HG02610 (cell line): ENCODE measurements around the gene PIAS1.

Source experiments
- ATAC-seq: cut with Tn5 transposase; IDR thresholded peaks from one replicate; pipeline ENCODE4 v1.9.1; 2021; ENCODE audit warnings: mild to moderate bottlenecking, moderate library complexity; ENCODE audit not compliant: unreplicated experiment

PIAS1 gene

DNA sequence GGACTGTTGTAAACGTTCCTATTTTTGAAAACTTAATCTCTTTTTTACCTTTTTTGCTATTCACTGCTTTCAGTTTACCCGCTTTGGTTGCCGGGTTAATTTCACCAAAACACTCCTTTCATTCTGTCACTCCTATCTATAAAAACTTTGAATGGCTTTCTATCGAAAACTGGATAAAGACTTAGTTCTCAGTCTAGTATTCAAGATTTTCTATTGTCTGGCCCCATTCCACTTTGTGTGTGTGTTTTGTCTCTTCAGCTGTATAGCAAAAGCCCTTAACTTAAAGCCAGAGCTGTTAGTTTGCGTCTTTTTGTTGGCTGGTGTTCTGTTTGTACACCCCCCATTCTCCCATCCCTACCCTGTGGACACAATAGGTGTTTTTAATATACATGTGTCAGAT lies 7.5 kb downstream of the PIAS1 start:
- ATAC-seq = no peak

DNA sequence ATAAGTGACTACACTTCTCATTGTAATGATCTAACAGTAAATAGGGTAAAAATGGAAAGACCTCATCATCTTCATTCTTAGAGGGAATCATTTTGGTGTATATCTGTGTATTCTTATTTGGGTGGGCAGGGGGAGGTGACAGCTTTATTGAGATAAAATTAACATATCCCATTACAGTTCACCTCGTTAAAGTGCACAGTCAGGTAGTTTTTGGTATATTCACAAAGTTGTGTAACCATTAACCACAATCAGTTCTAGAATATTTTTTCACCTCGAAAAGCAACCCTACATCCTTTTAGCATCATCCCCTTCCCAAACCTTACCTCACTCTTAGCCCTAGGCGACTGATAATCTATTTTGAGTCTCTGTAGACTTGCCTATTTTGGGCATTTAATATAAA lies 8.1 kb downstream of the PIAS1 start:
- no peak for ATAC-seq

DNA sequence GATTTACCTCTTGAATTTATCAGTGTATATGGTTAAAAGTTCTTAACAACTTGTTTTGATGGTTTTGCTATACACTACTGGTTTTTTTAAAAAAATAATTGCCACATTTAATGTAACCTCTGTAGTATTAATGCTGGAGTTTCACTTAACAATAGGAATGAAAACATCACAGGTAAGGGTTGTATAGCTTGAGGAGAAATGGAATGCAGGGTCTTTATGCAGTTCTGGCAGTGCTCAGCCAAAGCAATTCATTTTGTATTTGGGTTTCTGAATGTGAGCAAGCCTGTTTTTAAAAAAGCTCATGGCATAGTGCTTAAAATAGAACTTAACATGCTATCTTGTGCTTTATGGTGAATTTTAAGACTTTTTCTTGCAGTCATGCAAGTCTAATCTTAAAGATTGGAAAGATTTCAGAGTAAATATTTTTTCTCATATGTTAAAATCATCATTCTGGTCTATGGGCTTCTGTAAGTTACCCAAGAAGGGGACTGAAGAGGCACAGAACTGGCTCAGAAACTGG lies 8.9 kb downstream of the PIAS1 start:
- no peak for ATAC-seq

DNA sequence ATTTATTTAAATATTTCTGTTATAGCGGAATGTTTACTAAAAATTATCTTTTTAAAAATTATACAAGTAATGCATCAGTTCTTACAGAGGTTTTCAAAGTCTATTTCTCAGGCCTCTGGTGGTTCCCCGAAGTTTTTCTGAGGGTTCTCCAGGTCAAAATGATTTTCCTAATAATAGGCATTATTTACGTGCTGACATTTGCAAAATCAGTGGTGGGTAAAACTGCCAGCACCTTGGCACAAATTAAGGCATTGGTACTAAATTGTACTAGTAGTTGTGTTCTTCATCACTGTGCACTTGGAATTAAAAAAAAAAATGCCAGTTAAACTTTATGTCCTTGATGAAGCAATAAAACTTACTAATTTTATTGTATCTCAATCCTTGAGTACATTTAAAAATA lies 9.5 kb downstream of the PIAS1 start:
- ATAC-seq = no peak

- ATAC-seq = no peak
These were observed 19.6 kb downstream of the PIAS1 start for GRCh38 chr15:68073576-68074288.

GRCh38 chr15:68075764-68076385 lies 21.8 kb downstream of the PIAS1 start:
- no peak for ATAC-seq

GRCh38 chr15:68078365-68078764 lies 24.2 kb downstream of the PIAS1 start:
- ATAC-seq = no peak

- no peak for ATAC-seq
These were observed 26.2 kb downstream of the PIAS1 start for GRCh38 chr15:68080334-68080733.

- no peak for ATAC-seq
These were observed 26.7 kb downstream of the PIAS1 start for GRCh38 chr15:68080783-68081182.

DNA sequence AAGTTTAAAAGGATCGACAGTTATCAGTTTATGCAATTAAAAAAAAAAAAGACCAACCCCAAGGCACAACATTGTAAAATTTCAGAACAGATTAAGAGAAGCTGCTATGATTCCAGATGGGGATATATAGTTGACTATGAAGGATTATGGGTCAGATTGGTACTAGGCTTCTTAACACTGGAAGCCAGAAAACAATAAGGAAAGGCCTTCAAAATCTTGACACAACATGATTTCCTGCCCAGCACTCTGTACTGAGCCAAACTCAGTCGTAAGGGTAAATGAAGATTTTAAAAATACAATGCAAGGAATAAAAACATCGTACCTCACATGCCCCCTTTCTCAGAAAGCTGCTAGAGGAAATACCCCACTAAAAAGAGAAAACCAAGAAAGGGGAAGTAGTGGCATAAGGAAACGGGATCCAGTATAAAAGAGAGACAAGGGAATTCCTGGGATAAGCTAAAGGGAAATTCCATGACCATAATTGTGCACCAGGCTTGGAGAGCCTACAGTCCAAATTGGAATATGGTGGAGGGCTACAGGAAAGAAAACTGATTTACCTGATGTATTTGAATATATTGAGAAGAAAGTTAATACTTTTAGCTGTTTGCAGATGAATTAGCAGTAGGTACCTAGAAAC lies 27.9 kb downstream of the PIAS1 start:
- ATAC-seq = no peak

DNA sequence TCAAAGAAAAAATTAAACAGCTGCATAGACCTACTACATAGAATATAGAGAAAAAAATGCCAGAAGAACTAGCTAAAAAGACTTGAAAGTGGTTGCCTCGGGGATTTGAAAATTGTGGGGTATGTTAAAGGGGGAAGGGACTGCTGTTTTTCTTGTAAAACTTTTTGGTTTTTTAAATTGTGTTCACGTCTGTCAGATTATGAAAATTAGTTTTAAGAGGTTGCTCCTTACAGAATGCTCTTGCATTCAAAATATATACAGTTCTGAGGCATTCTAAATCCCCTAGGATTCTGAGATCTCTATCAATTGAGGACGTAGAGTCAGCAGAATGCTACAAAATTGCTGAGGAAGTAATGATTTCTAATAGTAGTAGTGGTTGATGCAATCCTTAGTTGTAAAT lies 28.6 kb downstream of the PIAS1 start:
- ATAC-seq = no peak

DNA sequence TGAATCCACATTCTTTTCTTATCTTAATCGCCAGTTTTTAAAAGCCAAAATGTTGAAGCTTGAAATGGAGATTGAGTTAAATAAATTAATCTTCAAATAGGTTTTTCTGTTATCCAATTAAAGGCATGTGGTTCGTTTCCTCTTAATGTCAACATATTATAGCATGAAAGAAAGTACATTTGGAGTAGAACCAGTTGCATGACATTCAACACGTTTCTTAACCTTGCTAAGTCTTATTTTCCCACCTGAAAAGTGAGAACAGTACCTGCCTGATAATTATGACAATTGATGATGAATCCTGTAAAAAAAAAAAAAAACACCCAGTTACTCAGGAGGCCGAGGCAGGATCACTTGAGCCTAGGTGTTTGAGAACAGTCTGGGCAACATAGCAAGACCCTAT lies 29.3 kb downstream of the PIAS1 start:
- no peak for ATAC-seq

GRCh38 chr15:68085052-68085451 lies 30.9 kb downstream of the PIAS1 start:
- ATAC-seq = no peak

DNA sequence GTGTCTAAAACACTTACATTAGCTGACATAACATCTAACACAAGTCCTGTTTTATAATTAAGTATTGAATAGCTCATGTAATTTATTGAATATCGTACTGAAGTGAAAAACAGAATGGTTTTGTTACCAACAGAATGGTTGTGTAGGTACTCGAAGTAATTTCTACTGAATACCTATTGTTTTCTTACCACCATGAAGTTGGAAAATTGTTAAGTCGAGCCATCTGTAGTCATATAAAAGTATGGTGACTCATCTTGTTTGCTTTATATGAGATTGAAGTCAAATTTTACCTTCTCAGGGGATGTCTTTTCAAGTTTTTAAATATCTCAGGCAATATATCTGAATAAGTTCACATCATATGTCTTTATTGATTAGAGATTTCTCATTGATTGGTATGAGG lies 37.6 kb downstream of the PIAS1 start:
- no peak for ATAC-seq

DNA sequence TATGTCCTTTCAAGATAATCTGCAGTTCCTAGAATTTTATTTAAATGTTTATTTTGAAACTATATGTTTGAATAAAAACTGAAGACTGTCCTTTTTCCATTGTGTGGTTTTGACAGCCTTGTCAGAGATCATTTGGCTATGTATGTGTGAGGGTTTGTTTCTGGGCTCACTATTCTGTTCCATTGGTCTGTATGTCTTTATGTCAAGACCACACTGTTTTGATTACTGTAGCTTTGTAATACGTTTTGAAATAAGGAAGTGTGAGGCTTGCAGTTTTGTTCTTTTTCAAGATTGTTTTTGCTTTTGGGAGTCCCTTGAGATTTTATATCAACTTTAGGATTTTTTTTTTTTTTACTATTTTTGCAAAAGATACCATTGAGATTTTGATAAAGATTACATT lies 42.0 kb downstream of the PIAS1 start:
- ATAC-seq = no peak

- ATAC-seq = no peak
These were observed 42.9 kb downstream of the PIAS1 start for GRCh38 chr15:68097029-68097428.

DNA sequence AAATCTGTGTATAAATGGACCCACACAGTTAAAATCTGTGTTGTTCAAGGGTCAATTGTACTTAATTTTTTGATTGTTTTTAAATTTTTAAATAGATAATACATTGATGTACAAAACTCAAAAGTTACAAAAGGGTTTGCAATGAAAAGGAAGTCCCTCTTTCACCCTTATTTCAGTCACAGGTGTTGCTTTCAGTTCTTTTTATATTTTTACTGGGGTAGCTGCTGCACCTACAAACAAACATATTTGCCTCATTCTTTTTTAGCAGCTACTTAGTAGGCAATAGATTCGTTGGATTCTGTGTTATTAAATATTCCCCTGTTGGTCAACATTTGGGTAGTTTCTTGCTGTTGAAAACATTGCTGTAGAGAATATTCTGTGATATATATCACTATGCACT lies 44.4 kb downstream of the PIAS1 start:
- no peak for ATAC-seq

GRCh38 chr15:68100194-68100593 lies 46.1 kb downstream of the PIAS1 start:
- ATAC-seq = no peak

DNA sequence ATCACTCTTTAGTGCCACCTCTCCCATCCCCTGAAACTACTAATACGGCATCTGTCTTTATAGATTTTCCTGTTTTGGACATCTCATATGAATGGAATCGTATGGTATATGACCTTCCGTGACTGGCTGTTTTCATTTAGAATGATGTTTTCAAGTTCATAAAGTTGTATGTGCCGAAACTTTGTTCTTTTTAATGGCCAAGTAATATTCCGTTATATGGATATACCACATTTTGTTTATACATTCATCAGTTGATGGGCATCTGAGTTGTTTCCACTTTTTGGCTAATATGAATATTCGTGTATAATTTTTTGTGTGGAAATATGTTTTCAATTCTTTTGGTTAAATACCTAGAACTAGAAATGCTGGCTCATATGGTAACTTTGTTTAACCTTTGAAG lies 49.5 kb downstream of the PIAS1 start:
- ATAC-seq = no peak

GRCh38 chr15:68106656-68107055 lies 52.5 kb downstream of the PIAS1 start:
- no peak for ATAC-seq

GRCh38 chr15:68107142-68107541 lies 53.0 kb downstream of the PIAS1 start:
- ATAC-seq = no peak

DNA sequence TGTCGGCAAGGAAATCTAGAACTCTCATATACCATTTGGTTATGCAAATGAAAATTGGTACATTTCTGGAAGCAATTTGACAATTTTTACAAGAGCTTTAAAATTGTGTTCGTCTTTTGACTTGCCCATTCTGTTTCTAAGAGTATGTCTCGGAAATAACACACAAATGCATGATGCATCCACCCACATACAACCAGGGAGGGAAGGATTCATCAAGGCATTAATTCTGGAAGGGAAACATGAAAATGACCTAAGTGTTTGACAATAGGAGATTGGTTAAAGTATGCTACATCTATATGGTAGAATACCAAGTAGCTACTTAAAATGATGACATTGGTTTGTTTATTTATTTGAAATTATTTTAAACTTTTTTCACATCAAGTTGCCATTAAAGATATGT lies 58.6 kb downstream of the PIAS1 start:
- no peak for ATAC-seq
